HepG2 (cell line): ENCODE measurements around the gene GMPPA. TPM values are rescaled to one million over a fixed set of nuclear protein-coding genes. Genes with fewer than 3 reads are reported as not detected.

Experiments
- ATAC-seq: fragments of 200-7000 bp; cut with Tn5 transposase; 3 replicates; pipeline ENCODE4 v1.9.1; 2020; ENCODE audit warnings: mild to moderate bottlenecking, moderate library complexity
- BruUV-seq: library from RNA; stranded (reverse); fragments of 400-500 nt; replicated peaks from 2 replicates; lab custom pipeline; 2021; lab: Mats Ljungman, UMichigan
- CTCF ChIA-PET: fragments of 300-600 bp; formaldehyde crosslinking; extraction: SDS; loops from one replicate; lab custom pipeline; 2021; ENCODE audit warnings: low total read pairs, inconsistent platforms, low intra/inter-chr PET ratio; lab: Yijun Ruan, JAX
- POLR2A ChIA-PET: fragments of 350-600 bp; sonication (Branson Sonifier 250); formaldehyde crosslinking; loops from one replicate; lab custom pipeline; 2020; ENCODE audit warnings: antibody characterized with exemption, inconsistent platforms; lab: Yijun Ruan, JAX
- DNase-seq: peaks from one replicate; pipeline ENCODE4 v3.0.0-alpha.2; 2015; ENCODE audit warnings: low spot score
- FAIRE-seq: peaks from 3 replicates; lab custom pipeline; 2011; peaks lifted over from hg19 to GRCh38; lab: Jason Lieb, UNC
- H2AFZ ChIP-seq: one replicate; pipeline ENCODE4 v1.6.1; 2011; ENCODE audit warnings: low read length, inconsistent platforms
- H3K27ac ChIP-seq: fragments of 300-600 bp; 3 replicates; pipeline ENCODE4 v1.8.0; 2011; ENCODE audit warnings: mixed run types, mild to moderate bottlenecking, mixed read lengths, low read length, inconsistent platforms; ENCODE audit not compliant: insufficient read depth; ENCODE audit errors: extremely low read length
- H3K27me3 ChIP-seq, 2 experiments: fragments of 200-600 bp in 1 of 2; 2 replicates in 1 of 2; 3 replicates in 1 of 2; pipeline versions ENCODE4 v1.6.0 to v1.8.0; 2011; ENCODE audit warnings: low read length in 2 of 2, mild to moderate bottlenecking in 2 of 2, moderate library complexity in 2 of 2, inconsistent platforms in 1 of 2; ENCODE audit not compliant: insufficient read depth in 2 of 2, control insufficient read depth in 1 of 2
- H3K36me3 ChIP-seq, 2 experiments: fragments of 200-600 bp in 1 of 2; replicated peaks in 1 of 2; 2 replicates in 1 of 2; 3 replicates in 1 of 2; pipeline versions ENCODE4 v1.5.1 to v1.8.0; 2011; ENCODE audit warnings: low read length in 2 of 2, inconsistent platforms in 1 of 2; ENCODE audit not compliant: insufficient read depth in 2 of 2, control insufficient read depth in 1 of 2
- H3K4me1 ChIP-seq: 2 replicates; pipeline ENCODE4 v1.5.1; 2012; ENCODE audit warnings: low read length, inconsistent platforms; ENCODE audit not compliant: insufficient read depth
- H3K4me2 ChIP-seq: 2 replicates; pipeline ENCODE4 v1.6.0; 2011; ENCODE audit warnings: low read depth, low read length, inconsistent platforms
- H3K4me3 ChIP-seq, 3 experiments: fragments of 200-600 bp in 1 of 3; sonication (generic), shearing (Covaris generic) in 1 of 3; replicated peaks in 1 of 3; 2 replicates each; pipeline ENCODE4 v1.5.1; 2011 to 2016; ENCODE audit warnings: low read length in 3 of 3, inconsistent platforms in 2 of 3, low read depth in 2 of 3, mild to moderate bottlenecking in 2 of 3, control low read depth in 1 of 3, mixed read lengths in 1 of 3; ENCODE audit not compliant: insufficient read depth in 1 of 3
- H3K79me2 ChIP-seq: one replicate; pipeline ENCODE4 v1.6.1; 2011; ENCODE audit warnings: low read length, inconsistent platforms; ENCODE audit not compliant: insufficient read depth
- H3K9ac ChIP-seq: 2 replicates; pipeline ENCODE4 v1.6.0; 2011; ENCODE audit warnings: mild to moderate bottlenecking, low read depth, low read length, inconsistent platforms; ENCODE audit not compliant: insufficient read depth
- H3K9me3 ChIP-seq: 2 replicates; pipeline ENCODE4 v1.5.1; 2012; ENCODE audit warnings: mild to moderate bottlenecking, low read length
- H4K20me1 ChIP-seq: 2 replicates; pipeline ENCODE4 v1.6.0; 2011; ENCODE audit warnings: inconsistent platforms, mild to moderate bottlenecking, low read length, moderate library complexity; ENCODE audit not compliant: insufficient read depth
- E2F2 ChIP-seq: sonication (generic); formaldehyde crosslinking; IDR thresholded peaks from 2 replicates; pipeline ENCODE4 v1.4.0; 2020; ENCODE audit warnings: missing genetic modification reagents, borderline replicate concordance
- E2F5 ChIP-seq: sonication (generic); formaldehyde crosslinking; conservative IDR thresholded peaks from 2 replicates; pipeline ENCODE4 v1.4.0; 2020; ENCODE audit warnings: missing genetic modification reagents
- HNRNPL ChIP-seq: fragments of 200-400 bp; formaldehyde crosslinking; IDR thresholded peaks from 2 replicates; pipeline ENCODE4 v1.6.1; 2017; ENCODE audit warnings: mild to moderate bottlenecking, low read depth, low read length
- KLF9 ChIP-seq: IDR thresholded peaks from 2 replicates; pipeline ENCODE4 v1.6.1; 2016; ENCODE audit warnings: low read depth
- MTA3 ChIP-seq: sonication (generic); formaldehyde crosslinking; IDR thresholded peaks from 2 replicates; pipeline ENCODE4 v1.4.0; 2020; ENCODE audit warnings: missing genetic modification reagents
- MXI1 ChIP-seq: IDR thresholded peaks from 3 replicates; pipeline ENCODE4 v1.6.1; 2012; ENCODE audit warnings: low read depth, low read length, inconsistent platforms, borderline replicate concordance
- RAD51 ChIP-seq: fragments of 450-650 bp; IDR thresholded peaks from 2 replicates; pipeline ENCODE4 v1.6.1; 2016; ENCODE audit warnings: borderline replicate concordance
- TEAD2 ChIP-seq: sonication (generic); formaldehyde crosslinking; IDR thresholded peaks from 2 replicates; pipeline ENCODE4 v1.9.0; 2021; ENCODE audit warnings: missing genetic modification reagents
- ZC3H4 ChIP-seq: sonication (generic); formaldehyde crosslinking; IDR thresholded peaks from 2 replicates; pipeline ENCODE4 v1.4.0; 2020; ENCODE audit warnings: missing genetic modification reagents, borderline replicate concordance
- ZFP91 ChIP-seq: sonication (generic); formaldehyde crosslinking; IDR thresholded peaks from 2 replicates; pipeline ENCODE4 v1.9.0; 2022; ENCODE audit warnings: missing genetic modification reagents, mild to moderate bottlenecking, borderline replicate concordance
- ZNF224 ChIP-seq: sonication (generic); formaldehyde crosslinking; IDR thresholded peaks from 2 replicates; pipeline ENCODE4 v1.5.0; 2020; ENCODE audit warnings: mild to moderate bottlenecking, missing genetic modification reagents
- ZNF282 ChIP-seq: fragments of 450-650 bp; IDR thresholded peaks from 2 replicates; pipeline ENCODE4 v1.6.1; 2018; ENCODE audit not compliant: partially characterized antibody
- ZNF460 ChIP-seq: sonication (generic); formaldehyde crosslinking; IDR thresholded peaks from 2 replicates; pipeline ENCODE4 v1.5.1; 2020; ENCODE audit warnings: missing genetic modification reagents, mild to moderate bottlenecking, borderline replicate concordance
- ZNF670 ChIP-seq: sonication (generic); formaldehyde crosslinking; IDR thresholded peaks from 2 replicates; pipeline ENCODE4 v1.8.0; 2022; ENCODE audit warnings: mild to moderate bottlenecking, missing genetic modification reagents, borderline replicate concordance
- ZNF687 ChIP-seq: sonication (generic); formaldehyde crosslinking; IDR thresholded peaks from 2 replicates; pipeline ENCODE4 v1.5.1; 2020; ENCODE audit warnings: mild to moderate bottlenecking, missing genetic modification reagents, moderate library complexity
- ZNF713 ChIP-seq: sonication (generic); formaldehyde crosslinking; IDR thresholded peaks from 2 replicates; pipeline ENCODE4 v1.4.0; 2020; ENCODE audit warnings: mild to moderate bottlenecking, missing genetic modification reagents
- WGBS: methylation state at CpG from one replicate; pipeline ENCODE4 v1.1.6; 2017; ENCODE audit warnings: low lambda C conversion rate; 5-methylcytosine and 5-hydroxymethylcytosine counted together
- in situ Hi-C: cut with HindIII; loops from 2 replicates; pipeline ENCODE4 v1.10.0; 2017; ENCODE audit warnings: low pct_unique_long_range_greater_than_20kb; ENCODE audit not compliant: extremely low pct_ligation_motif_present
- intact Hi-C: fragments of 100-400 bp; cut with micrococcal nuclease; formaldehyde crosslinking; loops from one replicate; pipeline ENCODE4 v1.10.0; 2022; ENCODE audit not compliant: unreplicated experiment
- polyA plus RNA-seq, 8 experiments: library from polyadenylated mRNA; depleted of rRNA in 3 of 8; stranded (reverse) in 7 of 8; unstranded in 1 of 8; fragments of >200 nt; fragmentation: Illumina TruSeq in 4 of 8; extraction: Trizol in 4 of 8; gene quantifications; 2 replicates each; pipeline versions ENCODE4 v1.2.1 to v1.2.3, GENCODE V29; 2011 to 2016; ENCODE audit warnings: low read depth in 4 of 8, missing spikeins in 1 of 8, mixed read lengths in 1 of 8; ENCODE audit not compliant: insufficient read depth in 1 of 8
- total RNA-seq, 5 experiments: library from RNA; depleted of rRNA; stranded (reverse); fragments of >200 nt; fragmentation: Illumina TruSeq; extraction: Trizol; gene quantifications; 2 replicates each; pipeline ENCODE4 v1.2.3, GENCODE V29; 2016; ENCODE audit warnings: low read depth in 1 of 5

The GMPPA gene
- total and polyA plus RNA-seq, 2 of the 13 experiments (the other 11 are each of a cell fraction or from before 2014, with no cell fraction given) = 81.1 to 106 TPM

GRCh38 chr2:219505585-219505984 lies 6.9 kb downstream of the GMPPA start:
- BruUV-seq = no TSS peak
- CTCF ChIA-PET = no interaction called here

More at GRCh38 chr2:219505585-219505984, 6.9 kb downstream of the GMPPA start:
- FAIRE-seq = no peak
- no peak overlapping the region for H3K4me3 ChIP-seq
- ATAC-seq = no peak
- 96% methylated on average over 9 of the region's 9 CpGs for WGBS
- no peak overlapping the region for H3K27ac ChIP-seq
- POLR2A ChIA-PET = no interaction called here
- no peak for DNase-seq
- no peaks in the 10 kb centered on the region for H3K27me3 ChIP-seq
- no peaks in the 10 kb centered on the region for H3K9me3 ChIP-seq
- no peak overlapping the region for H3K9ac ChIP-seq
- no peaks in the 10 kb centered on the region for H4K20me1 ChIP-seq
- no peaks in the 10 kb centered on the region for H3K79me2 ChIP-seq
- peaks cover 25% of the 10 kb centered on the region for H3K4me1 ChIP-seq
- H2AFZ ChIP-seq = no peak overlapping the region
- H3K36me3 ChIP-seq = peaks cover 15 to 29% of the 10 kb centered on the region in 2 experiments
- H3K4me2 ChIP-seq = no peak overlapping the region
- in situ Hi-C loops (no loop called here), intact Hi-C loops (no loop called here)
- TF ChIP-seq MXI1 (no peak), ZC3H4 (CRISPR knock-in tag) (no peak), ZNF224 (CRISPR knock-in tag) (no peak), MTA3 (no peak), E2F5 (CRISPR knock-in tag) (no peak), ZNF460 (CRISPR knock-in tag) (no peak), ZFP91 (CRISPR knock-in tag) (no peak), ZNF687 (CRISPR knock-in tag) (no peak), HNRNPL (no peak), ZNF713 (CRISPR knock-in tag) (no peak), E2F2 (CRISPR knock-in tag) (no peak), ZNF670 (no peak), TEAD2 (CRISPR knock-in tag) (no peak), KLF9 (no peak), ZNF282 (no peak), RAD51 (no peak)
